Mammary epithelial cell (primary cell): Measurements from ENCODE around the gene WDFY3.

Experiments
- EZH2 ChIP-seq: IDR thresholded peaks from 2 replicates; pipeline ENCODE4 v1.6.1; 2012; ENCODE audit warnings: low read length, inconsistent platforms, borderline replicate concordance
- TF ChIP-seq, protein P1 (sequence below), 2 donors: IDR thresholded peaks in 1 of 2; conservative IDR thresholded peaks in 1 of 2; 2 replicates each; pipeline ENCODE4 v1.5.1; 2011 to 2012; ENCODE audit warnings: inconsistent platforms in 2 of 2, low read length in 2 of 2, mild to moderate bottlenecking in 2 of 2, control low read depth in 1 of 2, low read depth in 1 of 2; ENCODE audit not compliant: insufficient read depth in 1 of 2; ENCODE audit errors: extremely low read depth in 1 of 2

DNA sequence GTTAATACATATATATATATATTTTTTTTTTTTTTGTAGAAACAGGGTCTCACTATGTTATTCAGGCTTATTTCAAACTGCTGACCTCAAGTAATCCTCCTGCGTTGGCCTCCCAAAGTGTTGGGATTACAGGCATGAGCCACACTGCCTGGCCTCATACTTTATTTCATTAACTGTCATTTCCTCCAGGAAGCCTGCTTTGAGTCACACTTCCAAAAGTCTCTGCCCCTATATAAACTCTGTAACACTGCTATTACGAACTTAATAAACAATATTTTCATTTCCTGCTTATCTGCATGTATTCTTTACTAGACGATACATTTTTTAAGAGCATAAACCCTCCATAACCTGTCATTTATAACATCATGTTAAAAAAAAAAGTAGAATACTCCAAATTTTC lies 167.2 kb downstream of the WDFY3 start:
- TF ChIP-seq, protein P1, sequence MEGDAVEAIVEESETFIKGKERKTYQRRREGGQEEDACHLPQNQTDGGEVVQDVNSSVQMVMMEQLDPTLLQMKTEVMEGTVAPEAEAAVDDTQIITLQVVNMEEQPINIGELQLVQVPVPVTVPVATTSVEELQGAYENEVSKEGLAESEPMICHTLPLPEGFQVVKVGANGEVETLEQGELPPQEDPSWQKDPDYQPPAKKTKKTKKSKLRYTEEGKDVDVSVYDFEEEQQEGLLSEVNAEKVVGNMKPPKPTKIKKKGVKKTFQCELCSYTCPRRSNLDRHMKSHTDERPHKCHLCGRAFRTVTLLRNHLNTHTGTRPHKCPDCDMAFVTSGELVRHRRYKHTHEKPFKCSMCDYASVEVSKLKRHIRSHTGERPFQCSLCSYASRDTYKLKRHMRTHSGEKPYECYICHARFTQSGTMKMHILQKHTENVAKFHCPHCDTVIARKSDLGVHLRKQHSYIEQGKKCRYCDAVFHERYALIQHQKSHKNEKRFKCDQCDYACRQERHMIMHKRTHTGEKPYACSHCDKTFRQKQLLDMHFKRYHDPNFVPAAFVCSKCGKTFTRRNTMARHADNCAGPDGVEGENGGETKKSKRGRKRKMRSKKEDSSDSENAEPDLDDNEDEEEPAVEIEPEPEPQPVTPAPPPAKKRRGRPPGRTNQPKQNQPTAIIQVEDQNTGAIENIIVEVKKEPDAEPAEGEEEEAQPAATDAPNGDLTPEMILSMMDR (conservative IDR thresholded peaks at IDR 0.05 in 1 of 2, IDR thresholded peaks at IDR 0.05 in 1 of 2; ENCODE audit: extremely low read depth in 1 of 2, insufficient read depth in 1 of 2, low read depth in 1 of 2, low read length in 2 of 2) = no peak
- TF ChIP-seq EZH2 = no peak
